IMR-90 (cell line): ENCODE results near the gene GPATCH2.

Experiments used
- CTCF ChIP-seq: conservative IDR thresholded peaks from 2 replicates; pipeline ENCODE4 v1.5.1; 2012; ENCODE audit warnings: mild to moderate bottlenecking, low read depth, low read length, improper control_type of control experiment
- MXI1 ChIP-seq: IDR thresholded peaks from 2 replicates; pipeline ENCODE4 v1.6.1; 2012; ENCODE audit warnings: low read depth, mild to moderate bottlenecking, low read length, moderate library complexity, borderline replicate concordance
- RCOR1 ChIP-seq: IDR thresholded peaks from 2 replicates; pipeline ENCODE4 v1.6.1; 2012; ENCODE audit warnings: mild to moderate bottlenecking, low read length, improper control_type of control experiment; ENCODE audit not compliant: insufficient replicate concordance
- USF2 ChIP-seq: fragments of 150-350 bp; IDR thresholded peaks from 2 replicates; pipeline ENCODE4 v1.6.1; 2017; ENCODE audit warnings: mild to moderate bottlenecking, antibody characterized with exemption, low read length, low read depth

GRCh38 chr1:217521317-217521716 lies 109.6 kb downstream of the GPATCH2 start:
- no peak for TF ChIP-seq MXI1
- TF ChIP-seq USF2, result no peak
- TF ChIP-seq CTCF, result no peak
- TF ChIP-seq RCOR1, result no peak
